SK-N-MC (cell line): ENCODE results near the gene LIG4.

Experiments
- EZH2 ChIP-seq: fragments of 200-600 bp; sonication (generic); IDR thresholded peaks from one replicate; pipeline ENCODE4 v1.6.1; 2017; ENCODE audit warnings: antibody characterized with exemption
- FOXP2 ChIP-seq: optimal IDR thresholded peaks from 2 replicates; pipeline ENCODE3; 2011; ENCODE audit warnings: mild to moderate bottlenecking, moderate library complexity; ENCODE audit not compliant: insufficient read depth; ENCODE audit errors: extremely low read length, control extremely low read depth
- POLR2AphosphoS5 ChIP-seq: IDR thresholded peaks from 2 replicates; pipeline ENCODE4 v1.6.1; 2012; ENCODE audit warnings: mild to moderate bottlenecking, low read depth, low read length, borderline replicate concordance

DNA sequence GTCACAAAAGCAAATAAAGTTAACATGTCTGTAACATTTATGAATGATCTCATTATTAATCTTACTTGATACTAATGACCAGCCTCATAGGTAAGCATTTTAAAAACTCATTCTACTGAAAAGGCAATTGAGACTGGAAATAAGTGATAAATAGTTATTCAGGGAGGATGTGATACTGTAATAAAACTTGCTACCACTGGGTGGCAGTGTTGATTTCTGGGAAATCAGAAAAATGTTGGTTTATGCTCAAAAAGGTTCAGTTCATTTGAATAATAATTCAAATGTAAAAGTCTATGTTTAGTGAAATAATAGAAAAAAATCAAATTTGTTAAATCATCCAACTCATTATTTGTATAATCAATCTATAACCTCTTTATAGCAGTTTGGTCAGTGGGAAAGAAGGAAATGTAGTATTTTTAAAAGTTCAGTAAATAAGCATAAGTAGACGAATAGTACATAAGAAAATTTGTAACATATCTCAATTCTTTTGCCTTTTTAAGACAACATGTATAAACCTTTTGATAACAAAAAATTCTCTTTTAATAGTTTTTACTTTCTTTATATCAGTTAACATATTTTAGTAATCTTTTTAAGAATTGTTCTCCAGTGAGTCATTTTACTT is 12.4 kb upstream of the LIG4 start:
- TF ChIP-seq POLR2AphosphoS5, result no peak
- TF ChIP-seq FOXP2, result no peak
- no peak for TF ChIP-seq EZH2
